OCI-LY3 (cell line): ENCODE measurements around the gene MAP1LC3B2.

Experiments
- EZH2phosphoT487 ChIP-seq: fragments of 200-600 bp; shearing (Covaris generic); IDR thresholded peaks from 2 replicates; pipeline ENCODE4 v1.6.1; 2018; ENCODE audit warnings: antibody characterized with exemption, mixed run types, low read depth
- TF ChIP-seq, protein P1 (sequence below): fragments of 200-600, 300-600 bp; sonication (generic); IDR thresholded peaks from 2 replicates; pipeline ENCODE4 v1.5.1; 2014; ENCODE audit warnings: antibody characterized with exemption, low read length, low read depth

DNA sequence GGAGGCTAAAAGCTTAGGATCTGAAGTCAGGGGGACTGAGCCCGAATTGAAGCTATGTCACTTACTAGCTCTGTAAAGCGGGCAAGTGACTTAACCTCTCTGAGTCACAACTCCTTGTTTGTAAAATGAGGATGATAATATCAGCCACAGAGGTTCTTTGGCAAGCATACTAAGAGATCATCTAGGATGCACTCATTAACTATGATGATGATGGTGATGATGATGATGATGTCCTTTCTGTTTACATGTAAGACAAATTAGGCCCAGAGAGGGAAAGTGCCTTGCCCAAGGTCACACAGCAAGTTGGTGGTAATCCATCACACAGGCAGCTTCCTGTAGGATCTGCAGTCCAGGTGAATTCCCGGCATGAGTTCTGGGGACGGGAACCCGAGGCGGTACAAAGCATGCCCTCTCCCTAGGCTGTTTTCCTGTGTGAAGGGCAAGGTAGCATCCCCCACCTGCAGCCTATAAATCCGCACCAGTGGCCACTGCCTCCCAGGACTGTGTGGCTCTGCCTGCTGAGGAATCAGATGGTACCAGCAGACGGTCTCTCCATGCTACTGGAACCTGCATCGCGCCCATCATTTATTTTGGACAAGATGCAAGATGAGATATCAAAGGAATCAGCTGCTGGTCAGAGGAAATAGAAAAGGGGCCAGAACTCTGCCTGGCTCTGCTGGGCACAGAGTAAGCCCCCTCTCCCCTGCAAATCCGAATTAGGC, 55.2 kb downstream of the MAP1LC3B2 start:
- TF ChIP-seq, protein P1, sequence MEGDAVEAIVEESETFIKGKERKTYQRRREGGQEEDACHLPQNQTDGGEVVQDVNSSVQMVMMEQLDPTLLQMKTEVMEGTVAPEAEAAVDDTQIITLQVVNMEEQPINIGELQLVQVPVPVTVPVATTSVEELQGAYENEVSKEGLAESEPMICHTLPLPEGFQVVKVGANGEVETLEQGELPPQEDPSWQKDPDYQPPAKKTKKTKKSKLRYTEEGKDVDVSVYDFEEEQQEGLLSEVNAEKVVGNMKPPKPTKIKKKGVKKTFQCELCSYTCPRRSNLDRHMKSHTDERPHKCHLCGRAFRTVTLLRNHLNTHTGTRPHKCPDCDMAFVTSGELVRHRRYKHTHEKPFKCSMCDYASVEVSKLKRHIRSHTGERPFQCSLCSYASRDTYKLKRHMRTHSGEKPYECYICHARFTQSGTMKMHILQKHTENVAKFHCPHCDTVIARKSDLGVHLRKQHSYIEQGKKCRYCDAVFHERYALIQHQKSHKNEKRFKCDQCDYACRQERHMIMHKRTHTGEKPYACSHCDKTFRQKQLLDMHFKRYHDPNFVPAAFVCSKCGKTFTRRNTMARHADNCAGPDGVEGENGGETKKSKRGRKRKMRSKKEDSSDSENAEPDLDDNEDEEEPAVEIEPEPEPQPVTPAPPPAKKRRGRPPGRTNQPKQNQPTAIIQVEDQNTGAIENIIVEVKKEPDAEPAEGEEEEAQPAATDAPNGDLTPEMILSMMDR, result no peak
- no peak for TF ChIP-seq EZH2phosphoT487
